ENCODE measurements around the gene DNMT3B. TPM values are rescaled to one million over a fixed set of nuclear protein-coding genes. Genes with fewer than 3 reads are reported as not detected.

Gene DNMT3B
- total and polyA plus RNA-seq, 2 donors (not counting 1 experiment from before 2014, with no cell fraction given), result 0.15 to 0.47 TPM

DNA sequence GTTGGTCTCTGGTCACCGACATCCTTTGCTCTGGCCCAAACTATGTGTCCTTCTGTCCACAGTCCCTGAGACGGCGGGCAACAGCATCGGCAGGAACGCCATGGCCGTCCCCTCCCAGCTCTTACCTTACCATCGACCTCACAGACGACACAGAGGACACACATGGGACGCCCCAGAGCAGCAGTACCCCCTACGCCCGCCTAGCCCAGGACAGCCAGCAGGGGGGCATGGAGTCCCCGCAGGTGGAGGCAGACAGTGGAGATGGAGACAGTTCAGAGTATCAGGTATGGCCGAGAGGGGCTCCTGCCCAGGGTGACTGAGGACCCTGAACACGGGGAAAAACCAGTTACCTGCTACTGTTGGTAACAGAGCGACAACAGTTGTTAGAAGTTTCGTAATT is 25.0 kb downstream of the DNMT3B start:
- ATAC-seq (ENCODE audit: low read depth) (no peak), DNase-seq (no peak)
- H3K4me1 Mint-ChIP-seq, result peaks cover 16% of the 10 kb centered on the region
- ChIA-PET CTCF (interaction anchor here (1.9 kb wide), 1 partner anchor 114 kb away, joined by 6 read pairs; the partner anchor contains the start of gene C20orf203), POLR2A (no interaction called here)
- Histone ChIP-seq H4K20me1 (ENCODE audit: control insufficient read depth, insufficient read depth, low read length, poor library complexity, severe bottlenecking) (no peaks in the 10 kb centered on the region), H3K36me3 (replicated peaks in 1 of 2; ENCODE audit: control extremely low read depth in 1 of 2, control insufficient read depth in 1 of 2, extremely low read depth in 1 of 2, insufficient read depth in 2 of 2, low read length in 1 of 2) (no peaks in the 10 kb centered on the region), H3K4me2 (replicated peaks; ENCODE audit: low read depth, low read length, poor library complexity, severe bottlenecking) (no peak overlapping the region), H3K9ac (ENCODE audit: low read length) (no peak overlapping the region), H3K9me3 (ENCODE audit: control extremely low read depth in 1 of 3, control insufficient read depth in 2 of 3, insufficient read depth in 1 of 3, low read length in 2 of 3) (no peaks in the 10 kb centered on the region), H3K79me2 (ENCODE audit: control insufficient read depth, insufficient read depth, low read length) (no peaks in the 10 kb centered on the region), H3K27me3 (replicated peaks in 1 of 4; ENCODE audit: control extremely low read depth in 1 of 4, control insufficient read depth in 3 of 4, insufficient read depth in 4 of 4, low read length in 3 of 4) (no peaks in the 10 kb centered on the region), H3K4me1 (ENCODE audit: control insufficient read depth in 2 of 2, insufficient read depth in 2 of 2, low read length in 2 of 2) (peaks cover 7 to 11% of the 10 kb centered on the region in 2 donors), H3K4me3 (ENCODE audit: control extremely low read depth in 1 of 5, extremely low read depth in 1 of 5, insufficient read depth in 1 of 5, low read depth in 2 of 5, low read length in 4 of 5) (no peak overlapping the region), H2AFZ (ENCODE audit: insufficient read depth, low read depth, low read length, poor library complexity, severe bottlenecking) (no peak overlapping the region), H3K27ac (ENCODE audit: low read length in 2 of 2) (no peak overlapping the region)
- WGBS (ENCODE audit: insufficient coverage), result 91% methylated on average over 8 of the region's 16 CpGs
- intact Hi-C loops (cut with micrococcal nuclease), result no loop called here
- no peak overlapping the region for H3K4me3 Mint-ChIP-seq
- H3K9me3 Mint-ChIP-seq (ENCODE audit: insufficient read depth), result no peaks in the 10 kb centered on the region
- H3K27ac Mint-ChIP-seq, result no peak overlapping the region
- no peaks in the 10 kb centered on the region for H3K27me3 Mint-ChIP-seq
- TF ChIP-seq EZH2 (IDR thresholded peaks at IDR 0.05; ENCODE audit: borderline replicate concordance, insufficient read depth, low read depth, low read length, poor library complexity, severe bottlenecking), result no peak
- TF ChIP-seq, protein P1, sequence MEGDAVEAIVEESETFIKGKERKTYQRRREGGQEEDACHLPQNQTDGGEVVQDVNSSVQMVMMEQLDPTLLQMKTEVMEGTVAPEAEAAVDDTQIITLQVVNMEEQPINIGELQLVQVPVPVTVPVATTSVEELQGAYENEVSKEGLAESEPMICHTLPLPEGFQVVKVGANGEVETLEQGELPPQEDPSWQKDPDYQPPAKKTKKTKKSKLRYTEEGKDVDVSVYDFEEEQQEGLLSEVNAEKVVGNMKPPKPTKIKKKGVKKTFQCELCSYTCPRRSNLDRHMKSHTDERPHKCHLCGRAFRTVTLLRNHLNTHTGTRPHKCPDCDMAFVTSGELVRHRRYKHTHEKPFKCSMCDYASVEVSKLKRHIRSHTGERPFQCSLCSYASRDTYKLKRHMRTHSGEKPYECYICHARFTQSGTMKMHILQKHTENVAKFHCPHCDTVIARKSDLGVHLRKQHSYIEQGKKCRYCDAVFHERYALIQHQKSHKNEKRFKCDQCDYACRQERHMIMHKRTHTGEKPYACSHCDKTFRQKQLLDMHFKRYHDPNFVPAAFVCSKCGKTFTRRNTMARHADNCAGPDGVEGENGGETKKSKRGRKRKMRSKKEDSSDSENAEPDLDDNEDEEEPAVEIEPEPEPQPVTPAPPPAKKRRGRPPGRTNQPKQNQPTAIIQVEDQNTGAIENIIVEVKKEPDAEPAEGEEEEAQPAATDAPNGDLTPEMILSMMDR (IDR thresholded peaks at IDR 0.05), result no peak

DNA sequence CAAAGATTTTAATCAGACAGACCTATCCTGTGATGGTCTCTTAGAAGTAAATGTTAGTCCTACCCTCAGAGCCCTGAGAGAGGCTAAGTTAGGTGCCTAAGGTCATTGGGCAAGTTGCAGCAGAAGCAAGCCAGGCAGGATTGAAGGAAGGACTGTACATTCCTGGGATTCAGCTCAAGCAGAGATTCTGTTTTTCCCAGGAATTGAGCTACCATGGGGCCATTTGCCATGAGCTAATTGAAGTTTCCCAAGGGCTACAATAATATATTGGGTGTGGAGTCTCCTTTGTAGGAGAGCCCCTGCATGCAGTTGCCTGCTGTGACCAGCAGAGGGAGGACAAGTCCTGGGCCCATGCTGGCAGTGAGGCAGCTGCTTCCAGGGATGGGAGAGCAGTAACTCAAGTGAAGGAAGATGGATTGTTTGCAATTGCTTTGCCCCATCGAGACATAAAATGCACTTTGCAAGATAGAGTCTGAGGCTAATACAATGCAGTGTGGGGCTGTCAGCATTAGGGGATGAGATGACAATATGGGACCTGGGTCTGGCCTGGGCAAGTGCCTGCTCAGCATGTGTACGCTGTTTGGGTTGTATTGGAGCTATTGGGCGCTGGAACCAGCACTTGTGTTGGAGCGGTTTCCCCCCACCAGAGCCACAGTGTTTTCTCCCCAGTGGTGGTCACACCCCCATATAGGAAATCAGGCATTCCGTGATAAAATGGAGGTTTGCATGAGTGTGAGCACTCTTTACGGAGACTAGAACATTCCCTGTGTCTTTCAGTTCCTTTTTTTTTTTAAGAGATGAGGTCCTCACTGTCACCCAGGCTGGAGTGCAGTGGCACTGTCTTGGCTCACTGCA is 27.9 kb downstream of the DNMT3B start:
- no peaks in the 10 kb centered on the region for H3K9me3 Mint-ChIP-seq (ENCODE audit: insufficient read depth)
- POLR2A ChIA-PET, result interaction anchor here (0.5 to 0.6 kb wide), 2 partner anchors 14 to 29 kb away, joined by 3 to 4 read pairs; partner anchors contain the start of gene MAPRE1

More for the DNA sequence above, 27.9 kb downstream of the DNMT3B start:
- ATAC-seq (ENCODE audit: low read depth), result peak; percentile 70
- Histone ChIP-seq H4K20me1 (ENCODE audit: control insufficient read depth, insufficient read depth, low read length, poor library complexity, severe bottlenecking) (no peaks in the 10 kb centered on the region), H3K9me3 (ENCODE audit: control extremely low read depth in 1 of 3, control insufficient read depth in 2 of 3, insufficient read depth in 1 of 3, low read length in 2 of 3) (no peaks in the 10 kb centered on the region), H3K4me1 (ENCODE audit: control insufficient read depth in 2 of 2, insufficient read depth in 2 of 2, low read length in 2 of 2) (peaks cover 27 to 33% of the 10 kb centered on the region in 2 donors), H3K4me3 (ENCODE audit: control extremely low read depth in 1 of 5, extremely low read depth in 1 of 5, insufficient read depth in 1 of 5, low read depth in 2 of 5, low read length in 4 of 5) (no peak overlapping the region), H3K36me3 (replicated peaks in 1 of 2; ENCODE audit: control extremely low read depth in 1 of 2, control insufficient read depth in 1 of 2, extremely low read depth in 1 of 2, insufficient read depth in 2 of 2, low read length in 1 of 2) (no peaks in the 10 kb centered on the region), H3K27ac (ENCODE audit: low read length in 2 of 2) (no peak overlapping the region), H3K4me2 (replicated peaks; ENCODE audit: low read depth, low read length, poor library complexity, severe bottlenecking) (no peak overlapping the region), H3K79me2 (ENCODE audit: control insufficient read depth, insufficient read depth, low read length) (no peaks in the 10 kb centered on the region), H2AFZ (ENCODE audit: insufficient read depth, low read depth, low read length, poor library complexity, severe bottlenecking) (no peak overlapping the region), H3K9ac (ENCODE audit: low read length) (no peak overlapping the region), H3K27me3 (replicated peaks in 1 of 4; ENCODE audit: control extremely low read depth in 1 of 4, control insufficient read depth in 3 of 4, insufficient read depth in 4 of 4, low read length in 3 of 4) (no peaks in the 10 kb centered on the region)
- peak; percentile 75 for DNase-seq
- TF ChIP-seq EZH2 (IDR thresholded peaks at IDR 0.05; ENCODE audit: borderline replicate concordance, insufficient read depth, low read depth, low read length, poor library complexity, severe bottlenecking), result no peak
- TF ChIP-seq, protein P1 (IDR thresholded peaks at IDR 0.05), result peak; percentile 99
- 53% methylated on average over 2 of the region's 6 CpGs for WGBS (ENCODE audit: insufficient coverage)
- Mint-ChIP-seq H3K4me1 (peaks cover 35% of the 10 kb centered on the region), H3K27me3 (no peaks in the 10 kb centered on the region), H3K4me3 (no peak overlapping the region), H3K27ac (no peak overlapping the region)
- intact Hi-C loops (cut with micrococcal nuclease), result loop anchor here (1.0 to 10.0 kb wide), 2 partner anchors 425 to 509 kb away; partner anchors contain the start of gene BPIFA3
- CTCF ChIA-PET, result interaction anchor here (0.6 to 3.1 kb wide), 20 partner anchors 9 to 1210 kb away, joined by 3 to 36 read pairs (median 3); no protein-coding TSS in a partner anchor
